Measurements from ENCODE around the gene CLEC20A.

CLEC20A gene

GRCh38 chr1:178500091-178500770 is 3.5 kb upstream of the CLEC20A start:
- DNase-seq (ENCODE audit: low spot score): no peak

- DNase-seq (ENCODE audit: low spot score): peak; percentile 44
Measured at GRCh38 chr1:178498896-178499675, 2.3 kb upstream of the CLEC20A start.

GRCh38 chr1:178497903-178498478 is 1.2 kb upstream of the CLEC20A start:
- no peak for DNase-seq (ENCODE audit: low spot score)

GRCh38 chr1:178495741-178496409 is 889 bp downstream of the CLEC20A start:
- peak; percentile 33 for DNase-seq (ENCODE audit: low spot score)

GRCh38 chr1:178495158-178495557 is 1.6 kb downstream of the CLEC20A start:
- peak; percentile 15 for DNase-seq (ENCODE audit: low spot score)

- DNase-seq (ENCODE audit: low spot score): peak; percentile 32
Measured at GRCh38 chr1:178494569-178494971, 2.2 kb downstream of the CLEC20A start.

- DNase-seq (ENCODE audit: low spot score): peak; percentile 18
Measured at GRCh38 chr1:178493301-178493741, 3.4 kb downstream of the CLEC20A start.

GRCh38 chr1:178492341-178492740 is 4.4 kb downstream of the CLEC20A start:
- no peak for DNase-seq (ENCODE audit: low spot score)

- no peak for DNase-seq (ENCODE audit: low spot score)
Measured at GRCh38 chr1:178491721-178492120, 5.0 kb downstream of the CLEC20A start.

GRCh38 chr1:178490967-178491366 is 5.8 kb downstream of the CLEC20A start:
- DNase-seq (ENCODE audit: low spot score): no peak

GRCh38 chr1:178490136-178490535 is 6.6 kb downstream of the CLEC20A start:
- DNase-seq (ENCODE audit: low spot score): peak; percentile 30

GRCh38 chr1:178489399-178489798 is 7.4 kb downstream of the CLEC20A start:
- DNase-seq (ENCODE audit: low spot score): peak; percentile 8

- peak; percentile 37 for DNase-seq (ENCODE audit: low spot score)
Measured at GRCh38 chr1:178488393-178488792, 8.4 kb downstream of the CLEC20A start.

- peak; percentile 38 for DNase-seq (ENCODE audit: low spot score)
Measured at GRCh38 chr1:178487070-178487615, 9.6 kb downstream of the CLEC20A start.

GRCh38 chr1:178486100-178487069 is 10.4 kb downstream of the CLEC20A start:
- DNase-seq (ENCODE audit: low spot score): peak; percentile 41

- DNase-seq (ENCODE audit: low spot score): peak; percentile 7
Measured at GRCh38 chr1:178485541-178485981, 11.2 kb downstream of the CLEC20A start.

GRCh38 chr1:178484698-178485225 is 12.0 kb downstream of the CLEC20A start:
- no peak for DNase-seq (ENCODE audit: low spot score)

GRCh38 chr1:178483251-178483957 is 13.4 kb downstream of the CLEC20A start:
- DNase-seq (ENCODE audit: low spot score): no peak

- no peak for DNase-seq (ENCODE audit: low spot score)
Measured at GRCh38 chr1:178477841-178478240, 18.9 kb downstream of the CLEC20A start.

GRCh38 chr1:178477373-178477772 is 19.4 kb downstream of the CLEC20A start:
- DNase-seq (ENCODE audit: low spot score): no peak

Measured in ecto neural progenitor cell (in vitro differentiated cells).